Measurements from ENCODE around the gene CSTF2.

DNA sequence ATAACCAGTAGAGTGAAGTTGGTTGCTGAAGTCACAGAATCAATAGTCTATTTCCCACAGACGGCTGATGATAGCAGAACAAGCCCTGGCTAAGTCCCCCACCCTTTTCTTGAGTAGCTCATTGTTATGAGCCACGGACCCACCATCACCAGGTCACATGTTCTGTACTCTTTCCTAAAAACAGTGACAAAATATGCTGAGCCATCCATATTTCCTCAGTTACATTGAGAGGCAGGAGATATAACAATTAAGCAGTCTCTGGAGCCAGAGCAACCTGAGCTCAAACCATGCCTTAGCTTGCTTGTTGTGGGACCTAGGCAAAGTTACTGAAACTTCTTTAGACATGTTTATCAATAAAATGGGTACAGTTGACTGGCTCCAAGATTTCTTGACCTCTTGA, 2.9 kb upstream of the CSTF2 start:
- TF ChIP-seq POLR2A (IDR thresholded peaks at IDR 0.05; ENCODE audit: low read length) = no peak
- TF ChIP-seq, protein P1, sequence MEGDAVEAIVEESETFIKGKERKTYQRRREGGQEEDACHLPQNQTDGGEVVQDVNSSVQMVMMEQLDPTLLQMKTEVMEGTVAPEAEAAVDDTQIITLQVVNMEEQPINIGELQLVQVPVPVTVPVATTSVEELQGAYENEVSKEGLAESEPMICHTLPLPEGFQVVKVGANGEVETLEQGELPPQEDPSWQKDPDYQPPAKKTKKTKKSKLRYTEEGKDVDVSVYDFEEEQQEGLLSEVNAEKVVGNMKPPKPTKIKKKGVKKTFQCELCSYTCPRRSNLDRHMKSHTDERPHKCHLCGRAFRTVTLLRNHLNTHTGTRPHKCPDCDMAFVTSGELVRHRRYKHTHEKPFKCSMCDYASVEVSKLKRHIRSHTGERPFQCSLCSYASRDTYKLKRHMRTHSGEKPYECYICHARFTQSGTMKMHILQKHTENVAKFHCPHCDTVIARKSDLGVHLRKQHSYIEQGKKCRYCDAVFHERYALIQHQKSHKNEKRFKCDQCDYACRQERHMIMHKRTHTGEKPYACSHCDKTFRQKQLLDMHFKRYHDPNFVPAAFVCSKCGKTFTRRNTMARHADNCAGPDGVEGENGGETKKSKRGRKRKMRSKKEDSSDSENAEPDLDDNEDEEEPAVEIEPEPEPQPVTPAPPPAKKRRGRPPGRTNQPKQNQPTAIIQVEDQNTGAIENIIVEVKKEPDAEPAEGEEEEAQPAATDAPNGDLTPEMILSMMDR (IDR thresholded peaks at IDR 0.05) = no peak
- no peak for TF ChIP-seq MAX (IDR thresholded peaks at IDR 0.05)
- TF ChIP-seq KDM1A (IDR thresholded peaks at IDR 0.05; ENCODE audit: low read depth) = no peak
- no peak for TF ChIP-seq JUN (IDR thresholded peaks at IDR 0.05)
